ENCODE data around the gene TTC6.

The TTC6 gene

DNA sequence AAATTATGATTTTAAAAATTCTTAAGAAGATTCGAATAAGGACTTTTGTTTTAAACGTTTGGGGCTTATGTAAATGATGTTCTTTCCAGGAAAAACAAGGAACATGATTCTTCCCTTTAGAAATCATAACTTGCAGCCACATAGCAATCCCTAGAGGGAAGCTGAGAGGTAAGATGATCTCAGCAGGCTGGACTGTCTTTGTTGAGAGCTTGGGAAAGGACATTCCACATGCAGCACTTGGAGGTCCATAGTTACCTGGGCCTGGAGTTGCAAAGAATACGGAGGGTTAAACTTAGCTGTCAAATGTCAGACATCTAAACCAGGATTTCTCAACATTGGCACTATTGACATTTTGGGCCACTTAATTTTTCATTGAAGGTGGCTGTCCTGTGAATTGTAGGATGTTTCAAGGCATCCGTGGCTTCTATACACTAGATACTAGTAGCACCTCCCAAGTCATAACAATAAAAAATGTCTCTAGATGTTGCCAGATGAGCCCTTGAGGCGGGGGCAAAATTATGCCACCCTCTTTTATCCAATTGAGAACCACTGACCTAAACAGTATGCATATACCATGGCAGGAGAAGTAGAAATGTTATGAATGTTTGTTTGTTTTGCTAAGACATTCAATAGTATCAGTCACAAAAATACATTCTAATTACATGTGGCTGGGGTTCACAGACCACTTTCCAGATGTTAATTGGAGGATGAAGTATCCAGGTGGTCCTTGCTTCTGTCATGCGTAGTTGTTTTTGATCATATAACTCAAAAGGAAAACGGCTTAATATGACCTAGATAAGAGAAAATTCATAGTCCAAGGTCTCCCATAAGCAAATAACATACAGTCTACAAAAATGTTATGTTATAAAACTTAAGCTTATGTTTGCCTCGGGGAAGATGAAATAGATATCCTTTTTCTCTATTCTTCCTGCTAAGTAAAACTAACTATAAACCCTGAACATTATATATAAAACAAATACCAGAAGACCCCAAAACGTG, 30.5 kb downstream of the TTC6 start:
- DNase-seq: no peak

DNA sequence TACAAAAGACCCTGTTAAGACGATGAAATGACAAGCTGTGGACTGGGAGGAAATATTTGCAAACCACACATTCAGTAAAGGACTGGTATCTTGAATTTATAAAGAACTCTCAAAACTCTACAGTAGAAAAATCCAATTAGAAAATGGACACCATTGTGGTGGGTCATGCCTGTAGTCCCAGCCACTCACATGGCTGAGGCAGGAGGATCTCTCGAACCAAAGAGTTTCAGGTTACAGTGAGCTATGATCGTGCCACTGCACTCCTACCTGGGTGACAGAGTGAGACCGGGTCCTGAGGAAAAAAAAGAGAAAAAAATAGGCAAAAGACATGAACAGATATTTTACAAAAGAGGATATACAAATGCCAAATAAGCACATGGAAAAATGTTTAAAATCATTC, 41.9 kb downstream of the TTC6 start:
- DNase-seq: no peak

DNA sequence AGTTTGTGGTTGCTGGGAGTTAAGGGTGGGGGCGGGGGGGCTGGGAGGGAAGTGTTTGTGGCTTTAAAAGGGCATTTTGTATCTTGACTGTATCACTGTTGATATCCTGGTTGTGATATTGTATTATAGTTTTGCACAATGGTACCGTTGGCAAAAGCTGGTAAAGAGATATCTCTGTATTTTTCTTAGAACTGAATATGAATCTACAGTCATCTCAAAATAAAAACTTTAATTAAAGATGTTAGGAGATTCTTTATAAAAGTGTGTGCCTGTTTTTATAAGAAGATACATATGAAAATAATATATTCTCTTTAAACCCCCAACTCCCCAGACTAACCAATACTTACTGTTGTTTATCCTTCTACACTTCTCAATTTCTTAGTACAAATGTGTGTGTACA, 43.2 kb downstream of the TTC6 start:
- DNase-seq: no peak

DNA sequence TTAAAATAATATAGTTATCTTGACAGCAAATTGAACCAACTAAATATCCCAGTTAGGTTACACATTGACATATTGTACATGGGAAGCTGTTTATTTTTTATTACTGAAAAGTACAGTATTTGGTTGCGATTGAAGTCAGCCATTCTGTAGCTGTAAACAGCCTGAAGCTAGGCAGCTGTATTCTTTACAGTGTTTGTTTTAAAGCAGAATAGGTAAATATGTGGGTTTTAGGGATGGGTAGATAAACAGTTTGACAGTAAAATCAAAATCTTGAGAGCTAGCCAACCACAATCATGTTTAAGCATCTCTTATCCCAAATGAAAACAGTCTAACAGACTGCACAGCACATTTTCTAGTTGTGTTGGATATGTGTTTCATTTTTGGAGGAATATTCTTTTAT, 45.7 kb downstream of the TTC6 start:
- DNase-seq: no peak

DNA sequence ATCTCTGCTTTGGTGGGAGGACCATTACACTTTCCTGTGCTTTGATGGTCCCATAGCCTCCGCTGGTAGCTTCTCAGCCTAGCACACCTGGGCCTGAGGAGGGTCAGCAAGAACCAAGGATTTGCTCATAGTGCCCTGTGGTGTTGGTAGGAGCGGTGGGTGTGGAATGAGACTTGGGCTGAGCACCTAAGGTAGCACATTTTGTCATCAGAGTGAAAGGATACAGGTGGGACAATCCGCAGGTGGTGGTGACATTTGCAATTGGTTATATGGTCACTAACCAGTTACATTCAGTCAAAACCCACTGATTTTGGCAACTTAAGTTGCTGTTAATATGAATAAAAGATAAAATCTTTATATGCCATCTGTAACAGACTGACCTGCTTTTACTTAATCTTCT, 46.7 kb downstream of the TTC6 start:
- DNase-seq: no peak

DNA sequence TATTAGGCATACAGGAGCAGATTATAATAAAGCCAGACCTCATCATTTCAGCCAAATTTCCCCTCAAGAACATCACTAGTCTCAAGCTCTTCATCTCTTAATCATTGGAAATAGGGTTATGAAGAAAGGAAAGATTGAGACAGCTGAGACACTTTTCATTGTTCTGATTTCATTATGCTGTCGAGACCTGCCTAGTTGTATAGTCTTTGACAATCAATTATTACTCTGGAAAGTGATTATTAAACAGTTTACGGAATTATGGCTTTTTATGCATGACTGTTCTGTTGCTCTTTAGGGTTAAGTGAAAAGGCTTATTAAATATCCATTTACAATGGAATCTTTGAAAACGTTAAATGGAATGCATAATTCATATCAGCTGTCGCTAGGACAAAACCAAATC, 48.3 kb downstream of the TTC6 start:
- no peak for DNase-seq
